HL-60/S4 treated with retinoic acid at 250 ng/mL for 4 days and 3 days (cell line): Measurements from ENCODE around the gene CYP3A5.

Source experiments
- in situ Hi-C: fragments of 300-500 bp; cut with MboI; formaldehyde crosslinking; loops from 2 replicates; pipeline ENCODE4 v1.7.0; 2022; ENCODE audit warnings: low sequenced_read_pairs

CYP3A5 gene

DNA sequence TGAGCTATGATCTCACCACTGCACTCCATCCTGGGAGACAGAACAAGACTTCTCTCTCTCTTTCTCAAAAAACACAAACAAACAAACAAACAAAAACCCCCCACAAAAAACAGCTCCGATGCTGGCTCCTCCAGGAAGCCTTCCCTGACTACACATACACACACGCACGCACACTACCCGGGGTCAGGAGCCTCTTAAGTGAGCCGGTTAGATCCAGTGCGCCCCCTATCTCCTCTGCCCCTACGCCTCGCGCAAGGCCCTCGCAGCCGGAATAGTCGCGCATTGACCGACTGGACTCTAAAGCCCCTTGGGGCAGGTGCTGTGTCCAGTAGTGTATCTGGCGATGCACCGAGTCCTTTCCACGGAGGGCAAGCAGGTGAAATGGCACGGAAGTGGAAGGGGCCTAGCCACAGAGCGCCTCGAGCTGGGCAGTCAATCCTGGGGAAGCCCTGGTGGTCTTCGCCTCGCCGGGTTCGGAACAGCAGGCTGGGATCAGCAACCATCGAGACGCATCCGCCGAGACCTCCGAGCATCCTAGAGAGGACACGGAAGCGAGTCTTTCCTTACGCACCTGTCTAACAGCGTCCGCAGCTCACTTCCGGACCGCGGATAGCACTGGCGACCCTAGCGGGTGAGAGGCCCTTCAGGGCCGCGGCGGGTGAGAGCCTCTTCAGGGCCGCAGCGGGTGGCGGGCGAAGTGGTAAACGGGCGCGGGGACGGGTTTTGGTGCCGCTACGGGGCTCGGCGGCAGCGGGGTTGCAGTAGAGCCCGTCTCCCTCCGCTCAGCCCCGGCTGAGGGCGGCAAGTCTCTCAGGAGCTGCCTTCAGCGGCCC lies 63.2 kb downstream of the CYP3A5 start, which contains the start of gene ZSCAN25:
Gene ZSCAN25 (plus strand): TSS at position 588 of the 833 bp plus-strand sequence. CDS start 2,661 bp downstream, outside the sequence.
- in situ Hi-C loops = no loop called here

DNA sequence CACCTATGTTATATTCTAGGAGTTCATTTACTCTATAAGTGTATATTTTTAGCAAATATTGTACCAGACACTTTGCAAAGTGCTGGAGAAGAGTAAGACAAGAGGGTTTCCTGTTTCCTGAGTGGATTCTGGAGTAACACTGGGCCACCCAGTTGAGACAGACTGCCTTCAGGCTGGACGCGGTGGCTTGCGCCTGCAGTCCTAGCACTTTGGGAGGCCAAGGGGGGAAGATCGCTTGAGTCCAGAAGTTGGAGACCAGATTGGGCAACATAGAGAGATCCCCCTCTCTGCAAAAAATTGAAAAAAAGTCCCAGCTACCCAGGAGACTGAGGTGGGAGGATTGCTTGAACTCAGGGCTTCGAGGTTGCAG lies 63.8 kb downstream of the CYP3A5 start:
- in situ Hi-C loops = no loop called here

DNA sequence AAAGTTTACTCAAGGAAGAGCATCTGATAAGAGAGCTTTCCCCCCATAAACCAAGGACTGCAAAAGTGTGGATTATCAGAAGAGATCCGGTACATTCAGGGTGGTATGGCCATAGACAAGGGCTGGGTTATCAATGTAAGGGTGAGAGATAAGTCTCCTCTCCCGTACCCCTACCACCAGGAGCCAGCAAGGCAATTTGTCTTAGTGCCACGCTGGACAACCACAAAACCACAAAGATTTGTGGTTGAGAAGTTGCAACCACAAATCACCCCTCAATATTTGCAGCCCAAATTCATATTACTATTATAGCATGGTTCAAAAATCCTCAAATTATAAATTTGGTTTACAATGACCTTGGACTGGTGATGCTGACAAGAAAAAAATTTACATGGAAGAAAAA lies 65.3 kb downstream of the CYP3A5 start:
- in situ Hi-C loops = no loop called here

DNA sequence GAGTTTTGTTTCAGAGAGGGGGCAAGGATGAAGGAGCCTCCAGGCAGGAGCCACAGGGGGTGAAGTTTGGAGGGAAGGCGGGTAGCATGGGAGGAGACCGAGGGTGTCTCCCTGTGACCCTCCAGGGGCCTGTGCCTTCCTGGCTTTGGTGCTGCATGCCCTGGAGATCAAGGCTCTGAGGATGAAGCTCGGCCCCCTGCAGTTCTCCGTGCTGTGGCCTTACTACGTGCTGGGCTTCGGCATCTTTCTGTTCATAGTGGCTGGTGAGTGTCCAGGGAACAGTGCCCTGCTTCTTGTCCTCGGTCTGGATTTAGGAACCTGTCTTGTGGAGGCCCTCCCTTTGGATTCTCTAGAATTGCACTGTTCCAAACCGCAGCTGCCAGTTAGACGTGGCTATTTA lies 72.2 kb downstream of the CYP3A5 start:
- in situ Hi-C loops = no loop called here

DNA sequence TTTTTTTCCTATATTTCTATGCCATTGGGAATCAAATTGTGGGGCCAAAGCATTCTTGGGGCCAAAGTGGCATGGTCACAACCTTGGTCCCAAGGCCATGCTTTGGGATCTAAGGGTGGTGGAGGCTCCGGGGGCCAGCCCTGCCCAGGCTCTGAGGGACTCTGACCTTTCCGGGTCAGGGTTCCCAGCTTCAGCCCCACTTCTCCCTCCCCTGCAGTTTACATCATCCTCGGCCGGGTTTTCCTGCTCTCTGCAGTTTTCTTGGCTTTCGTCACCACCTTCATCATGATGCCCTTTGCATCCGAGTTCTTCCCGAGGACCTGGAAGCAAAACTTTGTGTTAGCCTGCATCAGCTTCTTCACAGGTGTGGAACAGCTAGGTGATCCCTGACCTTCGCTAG lies 73.3 kb downstream of the CYP3A5 start:
- in situ Hi-C loops = no loop called here

DNA sequence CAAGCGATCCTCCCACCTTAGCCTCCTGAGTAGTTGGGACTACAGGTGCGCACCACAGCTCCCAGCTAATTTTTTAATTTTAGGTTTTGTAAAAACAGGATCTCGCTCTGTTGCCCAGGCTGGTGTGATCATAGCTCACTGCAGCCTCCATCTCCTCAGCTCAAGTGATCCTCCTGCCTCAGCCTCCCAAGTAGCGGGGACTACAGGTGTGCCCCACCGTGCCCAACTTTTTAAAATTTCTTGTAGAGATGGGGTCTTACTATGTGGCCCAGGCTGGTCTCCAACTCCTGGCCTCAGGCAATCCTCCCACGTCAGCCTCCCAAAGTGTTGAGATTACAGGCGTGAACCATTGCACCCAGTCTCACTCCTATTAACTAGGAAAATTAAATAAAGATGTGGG lies 74.3 kb downstream of the CYP3A5 start:
- in situ Hi-C loops = no loop called here

DNA sequence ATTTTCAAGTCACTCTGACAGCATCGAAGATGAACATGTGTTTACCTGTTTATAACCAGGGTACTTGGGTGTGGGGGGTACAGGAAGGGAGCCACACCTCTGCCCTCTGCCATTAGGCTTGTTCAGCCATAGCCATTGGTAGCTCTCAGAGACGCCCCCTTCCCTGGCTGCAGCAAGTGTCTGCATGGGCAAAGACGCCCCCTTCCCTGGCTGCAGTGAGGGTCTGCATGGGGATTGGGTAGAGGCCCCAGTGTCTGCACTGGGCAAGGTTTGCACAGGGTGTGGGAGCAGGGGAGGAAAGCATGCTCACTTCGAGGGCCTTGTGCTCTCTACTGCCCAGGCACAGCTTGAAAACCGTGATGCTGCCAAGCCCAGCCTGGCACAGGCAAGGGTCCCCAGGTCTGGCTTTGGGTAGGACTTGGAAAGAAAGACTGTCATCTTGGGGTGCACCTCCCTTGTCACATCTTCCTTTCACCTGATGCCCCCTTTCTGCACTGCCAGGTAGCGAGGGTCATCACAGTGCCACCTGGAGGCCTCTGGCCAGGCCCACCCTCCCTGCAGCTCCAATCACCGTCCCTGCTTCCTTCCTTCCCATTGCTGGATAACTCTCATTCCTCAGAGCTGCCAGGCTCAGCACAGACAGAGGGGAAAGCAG lies 78.0 kb downstream of the CYP3A5 start:
- in situ Hi-C loops = no loop called here

DNA sequence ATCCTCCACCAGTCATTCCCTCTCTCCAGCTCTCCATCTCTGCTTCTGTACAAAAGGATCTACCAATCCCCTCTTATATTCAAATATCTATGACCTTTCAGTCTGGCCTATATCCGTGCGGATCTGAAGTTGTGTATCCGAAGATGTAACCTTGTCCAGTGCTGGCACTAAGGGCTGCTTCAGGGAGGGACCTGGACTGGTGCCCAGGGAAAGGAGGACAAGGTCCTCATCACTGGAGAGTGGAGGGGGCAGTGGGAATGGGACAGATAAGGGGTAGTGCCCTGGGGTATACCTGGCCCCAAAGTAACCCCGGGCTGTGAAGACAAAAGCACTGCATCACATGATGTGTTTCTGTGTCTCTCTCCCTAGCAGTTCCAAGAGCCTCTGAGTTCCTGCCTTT lies 80.0 kb downstream of the CYP3A5 start:
- in situ Hi-C loops = no loop called here
